ENCODE data around the gene LRP10.

- TF ChIP-seq REST (IDR thresholded peaks at IDR 0.05; ENCODE audit: insufficient read depth in 1 of 2, low read depth in 2 of 2, low read length in 2 of 2), result no peak
- no peak for TF ChIP-seq SIN3A (IDR thresholded peaks at IDR 0.05; ENCODE audit: borderline replicate concordance, insufficient read depth, low read length)
Measured at GRCh38 chr14:22864979-22865378, 6.6 kb upstream of the LRP10 start.

Data from PFSK-1 (cell line).